ENCODE data around the gene GLO1. TPM values are rescaled to one million over a fixed set of nuclear protein-coding genes. Genes with fewer than 3 reads are reported as not detected.

The GLO1 gene
- total and polyA plus RNA-seq, 2 experiments from 2014 or later = 137 to 170 TPM

- WGBS (ENCODE audit: low lambda C conversion rate, missing lambda C conversion rate) = 86% methylated on average over 1 of the region's 1 CpG
- Histone ChIP-seq H2AFZ (no peak overlapping the region), H3K4me1 (ENCODE audit: insufficient read depth) (no peaks in the 10 kb centered on the region), H3K79me2 (no peaks in the 10 kb centered on the region), H3K36me3 (replicated peaks; ENCODE audit: insufficient read depth, low read depth) (no peaks in the 10 kb centered on the region), H3K27me3 (no peaks in the 10 kb centered on the region), H3K9me2 (replicated peaks; ENCODE audit: insufficient read depth) (no peaks in the 10 kb centered on the region), H3K9me3 (ENCODE audit: low read depth) (no peaks in the 10 kb centered on the region), H4K20me1 (ENCODE audit: insufficient read depth, poor library complexity, severe bottlenecking) (no peaks in the 10 kb centered on the region), H3K27ac (no peak overlapping the region), H3K4me3 (no peak overlapping the region), H3K4me2 (no peak overlapping the region)
- TF ChIP-seq CTCF (IDR thresholded peaks at IDR 0.05; ENCODE audit: poor library complexity) (no peak), EZH2 (IDR thresholded peaks at IDR 0.05; ENCODE audit: borderline replicate concordance) (no peak), EZH2phosphoT487 (IDR thresholded peaks at IDR 0.05; ENCODE audit: low read depth, severe bottlenecking, unreplicated experiment) (no peak)
- no peak for DNase-seq (ENCODE audit: low spot score)
Observed at GRCh38 chr6:38728203-38728602, 25.3 kb upstream of the GLO1 start.

- H3K79me2 ChIP-seq = no peaks in the 10 kb centered on the region
- TF ChIP-seq CTCF (IDR thresholded peaks at IDR 0.05; ENCODE audit: poor library complexity) = no peak
- no peak for TF ChIP-seq EZH2 (IDR thresholded peaks at IDR 0.05; ENCODE audit: borderline replicate concordance)
- TF ChIP-seq EZH2phosphoT487 (IDR thresholded peaks at IDR 0.05; ENCODE audit: low read depth, severe bottlenecking, unreplicated experiment) = no peak
- no peak for DNase-seq (ENCODE audit: low spot score)
- WGBS (ENCODE audit: low lambda C conversion rate, missing lambda C conversion rate) = 87% methylated on average over 4 of the region's 4 CpGs
- no peak overlapping the region for H3K27ac ChIP-seq
- H3K27me3 ChIP-seq = no peaks in the 10 kb centered on the region
- H4K20me1 ChIP-seq (ENCODE audit: insufficient read depth, poor library complexity, severe bottlenecking) = no peaks in the 10 kb centered on the region
- H3K9me3 ChIP-seq (ENCODE audit: low read depth) = no peaks in the 10 kb centered on the region
- no peak overlapping the region for H2AFZ ChIP-seq
- no peak overlapping the region for H3K4me3 ChIP-seq
- no peaks in the 10 kb centered on the region for H3K4me1 ChIP-seq (ENCODE audit: insufficient read depth)
- no peak overlapping the region for H3K4me2 ChIP-seq
- no peaks in the 10 kb centered on the region for H3K36me3 ChIP-seq (replicated peaks; ENCODE audit: insufficient read depth, low read depth)
- no peaks in the 10 kb centered on the region for H3K9me2 ChIP-seq (replicated peaks; ENCODE audit: insufficient read depth)
Observed at GRCh38 chr6:38725414-38726183, 22.7 kb upstream of the GLO1 start.

GRCh38 chr6:38724343-38724742 lies 21.4 kb upstream of the GLO1 start:
- Histone ChIP-seq H4K20me1 (ENCODE audit: insufficient read depth, poor library complexity, severe bottlenecking) (no peaks in the 10 kb centered on the region), H3K9me2 (replicated peaks; ENCODE audit: insufficient read depth) (no peaks in the 10 kb centered on the region), H3K27me3 (no peaks in the 10 kb centered on the region), H2AFZ (no peak overlapping the region), H3K4me3 (no peak overlapping the region), H3K4me1 (ENCODE audit: insufficient read depth) (no peaks in the 10 kb centered on the region), H3K79me2 (no peaks in the 10 kb centered on the region), H3K4me2 (no peak overlapping the region), H3K27ac (no peak overlapping the region), H3K36me3 (replicated peaks; ENCODE audit: insufficient read depth, low read depth) (no peaks in the 10 kb centered on the region), H3K9me3 (ENCODE audit: low read depth) (no peaks in the 10 kb centered on the region)
- 76% methylated on average over 5 of the region's 5 CpGs for WGBS (ENCODE audit: low lambda C conversion rate, missing lambda C conversion rate)
- TF ChIP-seq EZH2 (IDR thresholded peaks at IDR 0.05; ENCODE audit: borderline replicate concordance) (no peak), CTCF (IDR thresholded peaks at IDR 0.05; ENCODE audit: poor library complexity) (no peak), EZH2phosphoT487 (IDR thresholded peaks at IDR 0.05; ENCODE audit: low read depth, severe bottlenecking, unreplicated experiment) (no peak)
- DNase-seq (ENCODE audit: low spot score) = no peak
